Activated T-cell treated with anti-CD3 and anti-CD28 coated beads, Interleukin-2, amount 50 U/mL, for 4 hours (primary cell): ENCODE results near the gene CDH1. TPM values are rescaled to one million over a fixed set of nuclear protein-coding genes. Genes with fewer than 3 reads are reported as not detected.

Source experiments
- ATAC-seq, 2 donors: fragments of 200-7000 bp; cut with Tn5 transposase; one replicate each; pipeline ENCODE4 v1.10.0; 2021
- DNase-seq: peaks from one replicate; pipeline ENCODE4 v3.0.0-alpha.2; 2020
- H3K27me3 Mint-ChIP-seq: one replicate; pipeline ENCODE4 v1.8.0; 2021; ENCODE audit warnings: low read depth, mixed read lengths
- H3K36me3 Mint-ChIP-seq: one replicate; pipeline ENCODE4 v1.8.0; 2022; ENCODE audit warnings: mixed read lengths; ENCODE audit not compliant: insufficient read depth
- H3K4me1 Mint-ChIP-seq: one replicate; pipeline ENCODE4 v1.8.0; 2021; ENCODE audit warnings: low read depth, mixed read lengths
- H3K4me3 Mint-ChIP-seq: one replicate; pipeline ENCODE4 v1.8.0; 2021; ENCODE audit warnings: mild to moderate bottlenecking, moderate library complexity, mixed read lengths
- H3K9me3 Mint-ChIP-seq: one replicate; pipeline ENCODE4 v1.8.0; 2021; ENCODE audit warnings: mixed read lengths
- total RNA-seq, 3 donors: library from RNA; stranded (reverse); gene quantifications; one replicate each; pipeline ENCODE4 v1.2.1, GENCODE V29; 2021

CDH1 gene
- total RNA-seq, 3 donors from 2014 or later = 0.71 to 1.8 (median 1.3) TPM

- Mint-ChIP-seq H3K27me3 (peaks cover 2% of the 10 kb centered on the region), H3K9me3 (no peaks in the 10 kb centered on the region), H3K36me3 (no peaks in the 10 kb centered on the region), H3K4me3 (no peak overlapping the region), H3K4me1 (peaks cover 23% of the 10 kb centered on the region)
- DNase-seq (no peak), ATAC-seq (no peak)
Observed at GRCh38 chr16:68762996-68763756, 26.1 kb downstream of the CDH1 start.

GRCh38 chr16:68764862-68765261 lies 27.8 kb downstream of the CDH1 start:
- Mint-ChIP-seq H3K4me1 (peaks cover 19% of the 10 kb centered on the region), H3K9me3 (no peaks in the 10 kb centered on the region), H3K36me3 (no peaks in the 10 kb centered on the region), H3K4me3 (no peak overlapping the region), H3K27me3 (peaks cover 2% of the 10 kb centered on the region)
- peak; percentile 45 to 67 for ATAC-seq
- no peak for DNase-seq

GRCh38 chr16:68767581-68767980 lies 30.5 kb downstream of the CDH1 start:
- peaks cover 8% of the 10 kb centered on the region for H3K27me3 Mint-ChIP-seq
- peaks cover 9% of the 10 kb centered on the region for H3K4me1 Mint-ChIP-seq
- ATAC-seq = no peak
- H3K9me3 Mint-ChIP-seq = no peaks in the 10 kb centered on the region
- H3K36me3 Mint-ChIP-seq = no peaks in the 10 kb centered on the region
- no peak for DNase-seq
- no peak overlapping the region for H3K4me3 Mint-ChIP-seq

GRCh38 chr16:68768175-68768574 lies 31.1 kb downstream of the CDH1 start:
- peaks cover 8% of the 10 kb centered on the region for H3K4me1 Mint-ChIP-seq
- no peaks in the 10 kb centered on the region for H3K36me3 Mint-ChIP-seq
- no peaks in the 10 kb centered on the region for H3K9me3 Mint-ChIP-seq

GRCh38 chr16:68768771-68769170 lies 31.7 kb downstream of the CDH1 start:
- no peaks in the 10 kb centered on the region for H3K36me3 Mint-ChIP-seq
- ATAC-seq = no peak
- H3K27me3 Mint-ChIP-seq = peaks cover 8% of the 10 kb centered on the region
- no peak overlapping the region for H3K4me3 Mint-ChIP-seq
- peaks cover 7% of the 10 kb centered on the region for H3K4me1 Mint-ChIP-seq
- no peaks in the 10 kb centered on the region for H3K9me3 Mint-ChIP-seq
- no peak for DNase-seq

More at GRCh38 chr16:68768175-68768574, 31.1 kb downstream of the CDH1 start:
- no peak overlapping the region for H3K4me3 Mint-ChIP-seq
- ATAC-seq (no peak), DNase-seq (no peak)
- H3K27me3 Mint-ChIP-seq = peaks cover 8% of the 10 kb centered on the region

GRCh38 chr16:68770671-68771070 lies 33.6 kb downstream of the CDH1 start:
- ATAC-seq (no peak), DNase-seq (no peak)
- Mint-ChIP-seq H3K36me3 (no peaks in the 10 kb centered on the region), H3K9me3 (no peaks in the 10 kb centered on the region), H3K27me3 (peaks cover 8% of the 10 kb centered on the region), H3K4me3 (no peak overlapping the region), H3K4me1 (peaks cover under 1% of the 10 kb centered on the region)

GRCh38 chr16:68772030-68772681 lies 35.1 kb downstream of the CDH1 start:
- ATAC-seq = no peak

GRCh38 chr16:68772871-68773270 lies 35.8 kb downstream of the CDH1 start:
- Mint-ChIP-seq H3K4me1 (peaks cover 7% of the 10 kb centered on the region), H3K27me3 (peaks cover 8% of the 10 kb centered on the region), H3K4me3 (no peak overlapping the region), H3K36me3 (no peaks in the 10 kb centered on the region), H3K9me3 (no peaks in the 10 kb centered on the region)
- ATAC-seq (no peak), DNase-seq (no peak)

More at GRCh38 chr16:68772030-68772681, 35.1 kb downstream of the CDH1 start:
- Mint-ChIP-seq H3K9me3 (no peaks in the 10 kb centered on the region), H3K36me3 (no peaks in the 10 kb centered on the region), H3K4me3 (no peak overlapping the region), H3K4me1 (peaks cover 7% of the 10 kb centered on the region), H3K27me3 (peaks cover 8% of the 10 kb centered on the region)
- no peak for DNase-seq

- H3K4me1 Mint-ChIP-seq = peaks cover 7% of the 10 kb centered on the region
- no peak for ATAC-seq
- no peak for DNase-seq
- H3K4me3 Mint-ChIP-seq = no peak overlapping the region
- H3K9me3 Mint-ChIP-seq = no peaks in the 10 kb centered on the region
- H3K27me3 Mint-ChIP-seq = peaks cover 6% of the 10 kb centered on the region
- no peaks in the 10 kb centered on the region for H3K36me3 Mint-ChIP-seq
Observed at GRCh38 chr16:68774982-68775634, 38.0 kb downstream of the CDH1 start.

- Mint-ChIP-seq H3K4me1 (peaks cover 7% of the 10 kb centered on the region), H3K4me3 (no peak overlapping the region), H3K27me3 (peaks cover 2% of the 10 kb centered on the region), H3K36me3 (no peaks in the 10 kb centered on the region), H3K9me3 (no peaks in the 10 kb centered on the region)
- ATAC-seq (peak; percentile 58 to 82), DNase-seq (no peak)
Observed at GRCh38 chr16:68776821-68777485, 39.9 kb downstream of the CDH1 start.

GRCh38 chr16:68778551-68779231 lies 41.6 kb downstream of the CDH1 start:
- Mint-ChIP-seq H3K9me3 (no peaks in the 10 kb centered on the region), H3K4me1 (peaks cover 10% of the 10 kb centered on the region), H3K36me3 (no peaks in the 10 kb centered on the region), H3K4me3 (no peak overlapping the region), H3K27me3 (no peaks in the 10 kb centered on the region)
- no peak for DNase-seq
- ATAC-seq = no peak

- no peaks in the 10 kb centered on the region for H3K9me3 Mint-ChIP-seq
- DNase-seq = no peak
- ATAC-seq = no peak
- H3K36me3 Mint-ChIP-seq = no peaks in the 10 kb centered on the region
- H3K4me3 Mint-ChIP-seq = no peak overlapping the region
- H3K27me3 Mint-ChIP-seq = no peaks in the 10 kb centered on the region
- peaks cover 10% of the 10 kb centered on the region for H3K4me1 Mint-ChIP-seq
Observed at GRCh38 chr16:68779891-68780290, 42.8 kb downstream of the CDH1 start.

GRCh38 chr16:68781784-68782183 lies 44.7 kb downstream of the CDH1 start:
- peaks cover 2% of the 10 kb centered on the region for H3K27me3 Mint-ChIP-seq

More at GRCh38 chr16:68781784-68782183, 44.7 kb downstream of the CDH1 start:
- H3K36me3 Mint-ChIP-seq = no peaks in the 10 kb centered on the region
- H3K4me3 Mint-ChIP-seq = no peak overlapping the region
- no peak for DNase-seq
- H3K4me1 Mint-ChIP-seq = peaks cover 6% of the 10 kb centered on the region
- H3K9me3 Mint-ChIP-seq = no peaks in the 10 kb centered on the region
- ATAC-seq = no peak
